ENCODE data around the gene HRAS. TPM values are rescaled to one million over a fixed set of nuclear protein-coding genes. Genes with fewer than 3 reads are reported as not detected.
A peak's percentile ranks its signal among the peaks of the same experiment; 100 is the strongest.

The HRAS gene
- total and polyA plus RNA-seq, 2 of the 13 experiments (the other 11 are each of a cell fraction or from before 2014, with no cell fraction given): 32.9 to 50.0 TPM

DNA sequence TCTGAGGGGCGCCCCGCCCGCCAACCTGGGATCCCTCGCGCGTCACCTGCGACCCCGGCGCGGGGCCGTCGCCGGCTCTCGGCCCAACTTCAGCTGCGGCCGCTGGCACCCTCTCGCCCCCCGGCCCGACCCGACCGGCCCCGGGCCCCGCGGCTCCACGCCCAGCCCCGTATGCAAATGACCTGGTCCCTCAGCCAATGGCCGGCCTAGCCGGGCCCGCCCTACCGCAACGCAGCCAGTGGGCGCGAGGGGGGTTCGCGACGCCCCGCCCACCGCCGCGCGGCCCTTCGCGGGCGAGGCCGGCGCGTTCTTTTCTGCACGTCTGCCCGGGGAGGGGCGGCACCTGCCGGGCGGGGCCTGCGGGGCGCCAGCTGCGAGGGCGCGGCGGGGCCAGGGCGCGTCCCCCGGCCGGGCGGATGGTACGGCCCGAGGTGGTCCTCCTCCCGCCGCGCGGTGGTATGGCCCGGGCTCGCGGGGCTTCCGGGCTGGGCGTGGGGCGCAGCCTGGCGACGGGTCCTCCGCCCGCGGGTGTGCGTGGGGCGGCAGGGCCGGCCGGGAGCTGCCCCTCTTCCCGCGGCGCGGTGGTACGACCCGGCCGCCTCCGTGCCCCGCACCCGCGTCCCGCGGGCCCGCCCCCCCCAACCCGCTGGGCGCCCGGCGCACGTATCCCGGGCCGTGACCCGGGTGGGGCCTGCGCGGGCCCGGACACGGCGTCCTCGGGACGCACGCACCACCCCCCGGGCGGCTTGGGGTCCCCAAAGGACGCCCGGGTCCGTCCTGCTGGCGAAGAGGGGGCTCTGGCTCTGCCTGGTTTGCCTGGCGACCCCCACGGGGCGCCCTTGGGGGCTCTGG is 33.2 kb upstream of the HRAS start (continued):
- TF ChIP-seq, protein P1, sequence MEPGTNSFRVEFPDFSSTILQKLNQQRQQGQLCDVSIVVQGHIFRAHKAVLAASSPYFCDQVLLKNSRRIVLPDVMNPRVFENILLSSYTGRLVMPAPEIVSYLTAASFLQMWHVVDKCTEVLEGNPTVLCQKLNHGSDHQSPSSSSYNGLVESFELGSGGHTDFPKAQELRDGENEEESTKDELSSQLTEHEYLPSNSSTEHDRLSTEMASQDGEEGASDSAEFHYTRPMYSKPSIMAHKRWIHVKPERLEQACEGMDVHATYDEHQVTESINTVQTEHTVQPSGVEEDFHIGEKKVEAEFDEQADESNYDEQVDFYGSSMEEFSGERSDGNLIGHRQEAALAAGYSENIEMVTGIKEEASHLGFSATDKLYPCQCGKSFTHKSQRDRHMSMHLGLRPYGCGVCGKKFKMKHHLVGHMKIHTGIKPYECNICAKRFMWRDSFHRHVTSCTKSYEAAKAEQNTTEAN (CRISPR knock-in tag; conservative IDR thresholded peaks at IDR 0.05): 0 out of 2 replicates have a peak, but pooled peaks have one; percentile 37
- TF ChIP-seq ZNF598 (CRISPR knock-in tag; IDR thresholded peaks at IDR 0.05; ENCODE audit: borderline replicate concordance) (no peak), ZNF839 (CRISPR knock-in tag; IDR thresholded peaks at IDR 0.05; ENCODE audit: borderline replicate concordance) (no peak), ZNF564 (CRISPR knock-in tag; IDR thresholded peaks at IDR 0.05) (0 out of 2 replicates have a peak, but pooled peaks have one; percentile 21), ZFY (CRISPR knock-in tag; IDR thresholded peaks at IDR 0.05) (peak; percentile 59), ZNF660 (CRISPR knock-in tag; IDR thresholded peaks at IDR 0.05; ENCODE audit: borderline replicate concordance, low read depth) (no peak), SALL1 (CRISPR knock-in tag; IDR thresholded peaks at IDR 0.05) (peak; percentile 33; the same call in 1 of the 2 replicates), SKI (IDR thresholded peaks at IDR 0.05; ENCODE audit: partially characterized antibody) (peak; percentile 88), PPARG (CRISPR knock-in tag; conservative IDR thresholded peaks at IDR 0.05) (0 out of 2 replicates have a peak, but pooled peaks have one; percentile 1), YEATS4 (CRISPR knock-in tag; IDR thresholded peaks at IDR 0.05; ENCODE audit: borderline replicate concordance) (peak; percentile 82), NFIB (CRISPR knock-in tag; IDR thresholded peaks at IDR 0.05; ENCODE audit: borderline replicate concordance) (no peak), ZNF335 (CRISPR knock-in tag; IDR thresholded peaks at IDR 0.05) (no peak), RFX5 (IDR thresholded peaks at IDR 0.05; ENCODE audit: low read depth, low read length) (0 out of 2 replicates have a peak, but pooled peaks have one; percentile 18), HES4 (CRISPR knock-in tag; IDR thresholded peaks at IDR 0.05; ENCODE audit: borderline replicate concordance) (peak; percentile 41; the same call in 1 of the 2 replicates)
- TF ChIP-seq, protein P2, sequence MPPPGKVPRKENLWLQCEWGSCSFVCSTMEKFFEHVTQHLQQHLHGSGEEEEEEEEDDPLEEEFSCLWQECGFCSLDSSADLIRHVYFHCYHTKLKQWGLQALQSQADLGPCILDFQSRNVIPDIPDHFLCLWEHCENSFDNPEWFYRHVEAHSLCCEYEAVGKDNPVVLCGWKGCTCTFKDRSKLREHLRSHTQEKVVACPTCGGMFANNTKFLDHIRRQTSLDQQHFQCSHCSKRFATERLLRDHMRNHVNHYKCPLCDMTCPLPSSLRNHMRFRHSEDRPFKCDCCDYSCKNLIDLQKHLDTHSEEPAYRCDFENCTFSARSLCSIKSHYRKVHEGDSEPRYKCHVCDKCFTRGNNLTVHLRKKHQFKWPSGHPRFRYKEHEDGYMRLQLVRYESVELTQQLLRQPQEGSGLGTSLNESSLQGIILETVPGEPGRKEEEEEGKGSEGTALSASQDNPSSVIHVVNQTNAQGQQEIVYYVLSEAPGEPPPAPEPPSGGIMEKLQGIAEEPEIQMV (CRISPR knock-in tag; IDR thresholded peaks at IDR 0.05; ENCODE audit: low read depth): peak; percentile 5; the same call in 1 of the 2 replicates
- TF ChIP-seq, protein P3, sequence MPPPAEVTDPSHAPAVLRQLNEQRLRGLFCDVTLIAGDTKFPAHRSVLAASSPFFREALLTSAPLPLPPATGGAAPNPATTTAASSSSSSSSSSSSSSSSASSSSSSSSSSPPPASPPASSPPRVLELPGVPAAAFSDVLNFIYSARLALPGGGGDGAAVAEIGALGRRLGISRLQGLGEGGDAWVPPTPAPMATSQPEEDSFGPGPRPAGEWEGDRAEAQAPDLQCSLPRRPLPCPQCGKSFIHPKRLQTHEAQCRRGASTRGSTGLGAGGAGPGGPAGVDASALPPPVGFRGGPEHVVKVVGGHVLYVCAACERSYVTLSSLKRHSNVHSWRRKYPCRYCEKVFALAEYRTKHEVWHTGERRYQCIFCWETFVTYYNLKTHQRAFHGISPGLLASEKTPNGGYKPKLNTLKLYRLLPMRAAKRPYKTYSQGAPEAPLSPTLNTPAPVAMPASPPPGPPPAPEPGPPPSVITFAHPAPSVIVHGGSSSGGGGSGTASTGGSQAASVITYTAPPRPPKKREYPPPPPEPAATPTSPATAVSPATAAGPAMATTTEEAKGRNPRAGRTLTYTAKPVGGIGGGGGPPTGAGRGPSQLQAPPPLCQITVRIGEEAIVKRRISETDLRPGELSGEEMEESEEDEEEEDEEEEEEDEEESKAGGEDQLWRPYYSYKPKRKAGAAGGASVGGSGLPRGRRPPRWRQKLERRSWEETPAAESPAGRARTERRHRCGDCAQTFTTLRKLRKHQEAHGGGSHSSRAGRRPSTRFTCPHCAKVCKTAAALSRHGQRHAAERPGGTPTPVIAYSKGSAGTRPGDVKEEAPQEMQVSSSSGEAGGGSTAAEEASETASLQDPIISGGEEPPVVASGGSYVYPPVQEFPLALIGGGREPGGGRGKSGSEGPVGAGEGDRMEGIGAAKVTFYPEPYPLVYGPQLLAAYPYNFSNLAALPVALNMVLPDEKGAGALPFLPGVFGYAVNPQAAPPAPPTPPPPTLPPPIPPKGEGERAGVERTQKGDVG (CRISPR knock-in tag; IDR thresholded peaks at IDR 0.05; ENCODE audit: borderline replicate concordance): no peak
- TF ChIP-seq, protein P4, sequence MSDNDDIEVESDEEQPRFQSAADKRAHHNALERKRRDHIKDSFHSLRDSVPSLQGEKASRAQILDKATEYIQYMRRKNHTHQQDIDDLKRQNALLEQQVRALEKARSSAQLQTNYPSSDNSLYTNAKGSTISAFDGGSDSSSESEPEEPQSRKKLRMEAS (IDR thresholded peaks at IDR 0.05): peak; percentile 62; the same call in 1 of the 2 replicates
- TF ChIP-seq, protein P5, sequence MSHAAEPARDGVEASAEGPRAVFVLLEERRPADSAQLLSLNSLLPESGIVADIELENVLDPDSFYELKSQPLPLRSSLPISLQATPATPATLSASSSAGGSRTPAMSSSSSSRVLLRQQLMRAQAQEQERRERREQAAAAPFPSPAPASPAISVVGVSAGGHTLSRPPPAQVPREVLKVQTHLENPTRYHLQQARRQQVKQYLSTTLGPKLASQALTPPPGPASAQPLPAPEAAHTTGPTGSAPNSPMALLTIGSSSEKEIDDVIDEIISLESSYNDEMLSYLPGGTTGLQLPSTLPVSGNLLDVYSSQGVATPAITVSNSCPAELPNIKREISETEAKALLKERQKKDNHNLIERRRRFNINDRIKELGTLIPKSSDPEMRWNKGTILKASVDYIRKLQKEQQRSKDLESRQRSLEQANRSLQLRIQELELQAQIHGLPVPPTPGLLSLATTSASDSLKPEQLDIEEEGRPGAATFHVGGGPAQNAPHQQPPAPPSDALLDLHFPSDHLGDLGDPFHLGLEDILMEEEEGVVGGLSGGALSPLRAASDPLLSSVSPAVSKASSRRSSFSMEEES (CRISPR knock-in tag; IDR thresholded peaks at IDR 0.05): no peak
- TF ChIP-seq, protein P6, sequence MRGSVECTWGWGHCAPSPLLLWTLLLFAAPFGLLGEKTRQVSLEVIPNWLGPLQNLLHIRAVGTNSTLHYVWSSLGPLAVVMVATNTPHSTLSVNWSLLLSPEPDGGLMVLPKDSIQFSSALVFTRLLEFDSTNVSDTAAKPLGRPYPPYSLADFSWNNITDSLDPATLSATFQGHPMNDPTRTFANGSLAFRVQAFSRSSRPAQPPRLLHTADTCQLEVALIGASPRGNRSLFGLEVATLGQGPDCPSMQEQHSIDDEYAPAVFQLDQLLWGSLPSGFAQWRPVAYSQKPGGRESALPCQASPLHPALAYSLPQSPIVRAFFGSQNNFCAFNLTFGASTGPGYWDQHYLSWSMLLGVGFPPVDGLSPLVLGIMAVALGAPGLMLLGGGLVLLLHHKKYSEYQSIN (CRISPR knock-in tag; IDR thresholded peaks at IDR 0.05; ENCODE audit: borderline replicate concordance): no peak
